Spinal cord (tissue), 10 donors: ENCODE measurements around the gene TAF3. TPM values are rescaled to one million over a fixed set of nuclear protein-coding genes. Genes with fewer than 3 reads are reported as not detected.
"Not testable (repeated sequence)": the region's sequence is repeated elsewhere in the genome, so short reads cannot be mapped to it uniquely, and the experiment has no call there.

Experiments
- DNase-seq, 6 donors: peaks; one replicate each; pipeline versions ENCODE4 v3.0.0 to v3.0.0-alpha.2; 2013 to 2015; ENCODE audit warnings: low spot score in 6 of 6, low read depth in 4 of 6
- H3K27ac ChIP-seq: one replicate; pipeline ENCODE4 v1.5.1; 2013; ENCODE audit warnings: low read depth, low read length, control low read depth
- H3K27me3 ChIP-seq: one replicate; pipeline ENCODE4 v1.6.1; 2013; ENCODE audit warnings: low read length; ENCODE audit not compliant: control insufficient read depth, insufficient read depth
- H3K36me3 ChIP-seq: one replicate; pipeline ENCODE4 v1.6.1; 2013; ENCODE audit warnings: low read length; ENCODE audit not compliant: control insufficient read depth, insufficient read depth
- H3K4me1 ChIP-seq: one replicate; pipeline ENCODE4 v1.6.1; 2013; ENCODE audit warnings: low read length; ENCODE audit not compliant: control insufficient read depth, insufficient read depth
- H3K4me3 ChIP-seq: one replicate; pipeline ENCODE4 v1.5.1; 2013; ENCODE audit warnings: low read depth, low read length, control low read depth
- H3K9me3 ChIP-seq: one replicate; pipeline ENCODE4 v1.6.1; 2013; ENCODE audit warnings: low read length; ENCODE audit not compliant: control insufficient read depth, insufficient read depth
- WGBS: methylation state at CpG from one replicate; pipeline ENCODE4 v1.1.5; 2013; ENCODE audit warnings: missing lambda C conversion rate; ENCODE audit not compliant: insufficient coverage; 5-methylcytosine and 5-hydroxymethylcytosine counted together
- polyA plus RNA-seq, 2 donors: library from polyadenylated mRNA; unstranded; fragments of 120-200 nt; gene quantifications; one replicate each; pipeline ENCODE4 v1.2.1, GENCODE V29; 2013; ENCODE audit not compliant: insufficient read length in 2 of 2
- total RNA-seq, 2 donors: library from RNA; depleted of rRNA in 1 of 2; stranded (reverse); fragments of 120-200 nt in 1 of 2; fragments of >200 nt in 1 of 2; gene quantifications; one replicate each; pipeline versions ENCODE4 v1.2.3 to v1.2.4, GENCODE V29; 2013 to 2014
- donor health status: healthy.

Gene TAF3
- total and polyA plus RNA-seq, 4 donors, result 3.8 to 10.8 (median 6.1) TPM

DNA sequence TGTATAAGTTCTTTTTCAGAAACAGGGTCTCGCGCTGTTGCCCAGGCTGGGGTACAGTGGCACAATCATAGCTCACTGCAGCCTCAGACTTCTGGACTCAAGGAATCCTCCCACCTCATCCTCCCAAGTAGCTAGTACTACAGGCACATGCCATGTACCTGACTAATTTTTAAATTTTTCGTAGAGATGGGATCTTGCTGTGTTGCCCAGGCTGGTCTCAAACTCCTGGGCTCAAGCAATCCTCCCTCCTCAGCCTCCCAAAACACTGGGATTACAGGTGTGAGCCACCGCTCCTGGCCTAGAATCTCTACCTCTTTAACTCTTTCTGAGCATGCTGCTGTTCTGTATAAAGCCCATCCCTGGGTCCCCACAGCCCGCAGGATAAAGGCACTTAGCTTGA, 212.9 kb downstream of the TAF3 start:
- not testable (repeated sequence) for H3K9me3 ChIP-seq, H3K36me3 ChIP-seq, H3K27ac ChIP-seq, H3K4me3 ChIP-seq, DNase-seq
- WGBS, result 63% methylated on average over 2 of the region's 5 CpGs
- Histone ChIP-seq H3K27me3 (peaks cover 52% of the 10 kb centered on the region), H3K4me1 (peaks cover 26% of the 10 kb centered on the region)

DNA sequence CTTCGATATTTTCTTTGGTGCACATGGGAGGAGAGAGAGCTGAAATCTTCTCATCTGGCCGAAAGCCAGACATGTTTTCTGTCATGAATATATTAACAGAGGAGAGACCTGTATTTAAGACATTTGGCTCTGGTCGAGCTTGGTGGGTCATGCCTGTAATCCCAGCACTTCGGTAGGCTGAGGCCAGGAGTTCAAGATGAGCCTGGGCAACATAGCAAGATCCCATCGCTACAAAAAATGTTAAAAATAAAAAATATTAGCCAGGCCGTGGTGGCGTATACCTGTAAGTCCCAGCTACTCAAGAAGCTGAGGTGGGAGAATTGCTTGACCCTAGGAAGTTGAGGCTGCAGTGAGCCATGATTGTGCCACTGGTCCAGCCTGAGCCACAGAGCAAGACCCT, 214.3 kb downstream of the TAF3 start:
- no peak overlapping the region for H3K4me3 ChIP-seq
- no peaks in the 10 kb centered on the region for H3K9me3 ChIP-seq
- no peak overlapping the region for H3K27ac ChIP-seq
- DNase-seq, result no peak
- H3K27me3 ChIP-seq, result peaks cover 61% of the 10 kb centered on the region
- peaks cover 28% of the 10 kb centered on the region for H3K4me1 ChIP-seq
- 94% methylated on average over 5 of the region's 7 CpGs for WGBS
- H3K36me3 ChIP-seq, result no peaks in the 10 kb centered on the region

DNA sequence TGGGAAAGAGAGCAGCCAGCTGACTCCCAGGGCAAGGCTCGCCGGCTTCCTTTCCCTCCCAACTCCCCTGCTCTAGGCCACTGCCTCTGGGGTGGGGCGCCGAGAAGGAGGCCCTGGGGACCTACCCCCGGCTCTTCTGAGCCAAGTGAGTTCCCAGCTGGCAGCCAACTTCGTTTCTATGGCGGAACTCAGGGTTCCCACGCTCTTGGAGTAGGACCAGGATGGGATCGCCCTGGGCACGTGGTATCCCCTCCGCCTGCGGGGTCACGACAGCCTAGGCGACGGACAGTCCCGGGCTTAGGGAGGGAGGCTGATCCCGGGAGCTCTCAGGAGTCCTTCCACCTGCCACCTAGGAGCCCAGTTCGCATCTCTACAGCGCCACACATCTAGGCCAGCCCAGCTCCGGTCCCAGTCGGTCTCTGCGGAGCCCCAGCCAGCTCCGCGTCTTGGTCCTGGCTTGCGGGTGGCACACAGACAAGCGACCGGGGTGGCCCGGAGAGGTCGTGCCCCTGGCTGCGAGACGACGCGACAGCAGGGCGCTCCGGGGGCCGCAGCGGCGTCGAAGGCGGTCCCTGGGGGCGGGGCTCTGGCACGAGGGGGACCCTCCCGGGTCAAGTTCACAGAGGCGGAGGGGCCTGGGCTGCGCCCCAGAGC, 215.6 kb downstream of the TAF3 start:
- Histone ChIP-seq H3K36me3 (no peaks in the 10 kb centered on the region), H3K4me1 (peaks cover 28% of the 10 kb centered on the region), H3K27ac (no peak overlapping the region), H3K27me3 (peaks cover 75% of the 10 kb centered on the region), H3K9me3 (no peaks in the 10 kb centered on the region), H3K4me3 (no peak overlapping the region)
- DNase-seq, result peak in 1 of 6 donors; percentile 23
- WGBS, result 1% methylated on average over 45 of the region's 45 CpGs

DNA sequence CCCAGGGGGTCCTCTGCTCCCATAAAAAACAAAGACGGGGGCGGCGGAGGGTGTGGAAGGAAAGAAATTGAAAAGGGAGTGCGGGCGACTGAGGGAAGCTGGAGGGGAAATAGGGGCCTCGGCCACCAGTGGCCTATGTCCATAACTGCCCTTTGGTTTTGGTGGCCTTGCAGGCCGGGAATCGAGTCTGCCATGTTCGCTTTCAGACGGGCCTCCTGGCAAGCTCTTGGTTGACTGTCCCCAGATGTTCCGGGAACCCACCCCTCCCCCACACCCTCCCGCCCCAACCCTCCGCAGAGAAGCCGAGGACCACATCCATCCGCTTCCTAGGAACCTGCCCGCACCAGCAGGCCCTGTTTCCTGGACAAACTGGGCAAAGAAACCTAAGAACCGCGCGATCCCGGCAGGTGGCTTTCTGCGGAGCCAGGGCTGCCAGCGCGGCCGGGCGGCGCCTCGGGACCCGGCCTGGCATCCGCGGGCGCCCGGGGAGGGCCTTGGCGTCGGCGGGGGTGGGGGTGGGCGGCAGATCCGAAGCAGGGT, 216.2 kb downstream of the TAF3 start:
- Histone ChIP-seq H3K4me3 (no peak overlapping the region), H3K27ac (no peak overlapping the region), H3K9me3 (no peaks in the 10 kb centered on the region), H3K36me3 (no peaks in the 10 kb centered on the region), H3K4me1 (peaks cover 28% of the 10 kb centered on the region), H3K27me3 (peaks cover 81% of the 10 kb centered on the region)
- DNase-seq, result no peak
- 1% methylated on average over 25 of the region's 37 CpGs for WGBS

DNA sequence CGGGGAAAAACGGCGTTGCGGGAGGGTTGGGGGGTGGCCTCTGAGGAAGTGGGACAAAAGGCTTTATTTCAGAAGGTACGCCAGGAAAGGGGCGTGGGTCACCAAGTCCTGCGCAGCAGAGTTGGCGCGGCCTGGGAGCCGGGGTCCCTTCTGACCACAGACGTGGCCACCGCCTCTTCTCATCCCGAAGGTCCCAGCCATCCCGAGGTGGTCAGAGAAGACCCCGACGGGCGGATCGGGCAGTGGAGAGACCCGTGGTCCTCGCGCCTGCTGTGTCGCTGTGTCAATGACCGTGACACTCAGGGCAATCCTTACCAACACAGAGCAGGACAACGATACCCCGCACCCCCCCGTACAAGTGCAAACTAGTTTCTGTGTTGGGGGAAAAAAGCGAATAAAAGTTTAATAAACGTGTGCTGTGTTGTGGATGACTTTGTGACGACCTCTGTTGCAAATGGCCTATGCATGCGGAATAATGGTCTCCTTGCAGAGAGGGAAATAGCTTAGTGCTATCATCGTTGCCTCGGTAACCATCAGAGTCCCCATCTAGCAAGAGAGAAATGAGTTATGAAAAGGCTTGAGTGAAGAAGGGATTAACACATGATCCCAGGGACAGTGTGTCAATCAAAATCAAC, 216.8 kb downstream of the TAF3 start:
- H3K27me3 ChIP-seq, result peaks cover 87% of the 10 kb centered on the region
- H3K4me3 ChIP-seq, result no peak overlapping the region
- no peaks in the 10 kb centered on the region for H3K9me3 ChIP-seq
- DNase-seq, result peak in 2 of 6 donors; percentile 76 to 83
- no peaks in the 10 kb centered on the region for H3K36me3 ChIP-seq
- H3K27ac ChIP-seq, result no peak overlapping the region
- WGBS, result 2% methylated on average over 19 of the region's 32 CpGs
- peaks cover 28% of the 10 kb centered on the region for H3K4me1 ChIP-seq

DNA sequence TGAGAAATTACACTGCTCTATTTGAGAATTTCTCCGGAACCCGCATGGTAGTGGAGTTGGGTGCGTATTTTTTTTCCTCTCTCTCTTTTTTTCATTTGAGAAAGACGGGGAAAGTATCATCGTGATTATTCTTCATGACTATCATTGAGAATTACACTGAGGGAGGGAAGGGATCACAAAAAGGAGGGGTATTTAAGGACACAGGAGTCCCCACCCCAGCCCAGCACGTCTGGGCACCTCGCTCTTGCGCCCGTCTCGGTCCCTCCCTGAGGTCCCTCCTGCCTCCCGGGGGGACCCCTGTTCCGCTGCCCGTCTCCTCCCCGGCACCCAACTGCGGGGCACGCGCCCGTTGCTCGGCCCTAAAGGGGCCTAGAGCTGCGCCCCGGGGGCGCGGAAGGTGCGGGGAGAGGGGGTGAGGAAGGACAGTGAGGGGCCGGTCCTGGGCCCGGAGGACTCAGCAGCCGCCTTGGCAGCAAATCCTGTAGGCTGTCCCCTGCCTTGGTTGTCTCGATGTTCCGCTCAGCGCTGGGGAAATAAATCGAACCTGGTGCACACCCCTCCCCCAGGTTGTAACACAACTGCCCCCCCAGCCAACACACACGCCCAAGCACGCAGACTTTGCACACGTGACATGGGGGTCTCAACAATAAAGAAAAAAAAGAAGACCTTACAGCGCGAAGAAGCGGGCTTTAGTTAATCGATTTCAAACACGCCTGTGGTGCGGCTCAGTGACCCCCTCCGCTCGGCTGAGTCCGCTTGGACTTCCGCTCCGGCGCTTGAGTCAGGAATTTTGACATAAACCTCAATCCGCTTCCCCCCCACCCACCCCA, 217.6 kb downstream of the TAF3 start:
- Histone ChIP-seq H3K36me3 (no peaks in the 10 kb centered on the region), H3K27ac (no peak overlapping the region), H3K9me3 (no peaks in the 10 kb centered on the region), H3K27me3 (peaks cover 94% of the 10 kb centered on the region), H3K4me1 (peaks cover 28% of the 10 kb centered on the region), H3K4me3 (no peak overlapping the region)
- WGBS, result 1% methylated on average over 33 of the region's 47 CpGs
- peak in 1 of 6 donors; percentile 16 for DNase-seq

DNA sequence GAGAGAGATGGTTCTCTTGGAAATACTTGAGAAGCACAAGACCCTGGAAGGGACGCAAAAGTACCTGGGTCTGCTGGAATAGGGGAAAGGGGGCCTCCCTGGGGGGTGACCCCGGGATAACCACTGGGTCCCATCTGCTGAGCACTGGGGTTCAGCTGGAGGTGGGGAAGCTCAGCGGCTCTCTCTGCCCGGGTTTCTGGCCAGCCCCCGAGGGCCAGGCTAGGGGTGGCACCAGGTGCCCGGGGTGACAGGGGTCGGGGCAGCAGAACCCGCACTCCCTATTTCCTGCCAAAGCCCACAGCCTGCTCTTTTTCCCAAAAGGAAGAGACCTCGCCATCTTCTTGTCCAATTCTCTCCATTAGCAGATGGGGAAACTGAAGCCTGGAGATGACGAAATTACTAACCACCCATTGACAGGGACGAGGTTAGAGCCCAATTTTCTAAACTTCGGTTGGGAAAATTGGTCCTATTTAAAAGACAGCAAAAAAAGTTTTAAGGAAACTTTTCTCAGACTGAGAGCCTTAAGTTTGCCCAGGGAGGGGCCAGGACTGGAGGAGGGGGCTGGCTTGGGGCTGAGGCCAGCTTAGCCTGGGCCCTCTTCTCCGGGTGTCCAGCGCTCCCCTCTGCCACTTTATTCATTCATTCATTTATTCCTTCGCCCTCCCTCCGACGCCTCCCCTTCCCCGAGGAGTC, 218.3 kb downstream of the TAF3 start:
- Histone ChIP-seq H3K36me3 (no peaks in the 10 kb centered on the region), H3K27me3 (peaks cover 98% of the 10 kb centered on the region), H3K4me3 (no peak overlapping the region), H3K4me1 (peaks cover 28% of the 10 kb centered on the region), H3K9me3 (no peaks in the 10 kb centered on the region), H3K27ac (no peak overlapping the region)
- 1% methylated on average over 15 of the region's 18 CpGs for WGBS
- DNase-seq, result no peak

DNA sequence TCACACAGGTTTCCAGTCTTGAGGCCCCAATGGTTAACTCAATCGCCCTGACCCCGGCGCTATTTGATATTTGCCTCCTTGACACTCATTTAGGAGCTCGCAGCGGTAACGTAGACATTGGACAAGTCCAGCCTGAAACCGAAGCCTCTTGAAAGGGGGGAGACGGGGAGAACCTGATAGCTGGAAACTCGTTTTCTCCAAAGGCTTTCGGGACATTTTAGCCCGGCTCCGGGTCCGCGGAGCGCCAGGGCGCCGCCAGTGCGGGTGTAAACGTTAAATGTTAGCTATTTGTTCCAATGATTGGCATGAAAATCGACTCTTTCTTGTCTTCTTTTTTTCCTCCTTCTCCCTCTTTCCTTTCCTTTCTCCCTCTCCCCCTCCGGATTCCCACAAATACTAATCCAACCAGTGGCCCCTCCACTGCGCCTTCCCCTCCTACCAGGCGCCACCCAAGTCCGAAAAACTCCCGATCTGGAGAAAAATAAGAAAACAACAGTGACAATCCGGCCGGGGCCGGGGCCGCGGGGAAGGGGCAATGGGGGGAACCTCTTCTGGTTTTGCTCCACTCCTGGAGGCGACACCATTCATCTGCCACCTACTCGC, 219.0 kb downstream of the TAF3 start:
- peaks cover 100% of the 10 kb centered on the region for H3K27me3 ChIP-seq
- H3K4me3 ChIP-seq, result no peak overlapping the region
- H3K4me1 ChIP-seq, result peaks cover 31% of the 10 kb centered on the region
- peak in 1 of 6 donors; percentile 30 for DNase-seq
- H3K36me3 ChIP-seq, result no peaks in the 10 kb centered on the region
- no peaks in the 10 kb centered on the region for H3K9me3 ChIP-seq
- 1% methylated on average over 20 of the region's 32 CpGs for WGBS
- no peak overlapping the region for H3K27ac ChIP-seq
